GM19043 (cell line): ENCODE data around the gene RPL39L.
A peak's percentile ranks its signal among the peaks of the same experiment; 100 is the strongest.
"Not testable (repeated sequence)": the region's sequence is repeated elsewhere in the genome, so short reads cannot be mapped to it uniquely, and the experiment has no call there.

Experiments
- ATAC-seq: cut with Tn5 transposase; IDR thresholded peaks from one replicate; pipeline ENCODE4 v1.9.1; 2021; ENCODE audit warnings: low read depth; ENCODE audit not compliant: unreplicated experiment

RPL39L gene

DNA sequence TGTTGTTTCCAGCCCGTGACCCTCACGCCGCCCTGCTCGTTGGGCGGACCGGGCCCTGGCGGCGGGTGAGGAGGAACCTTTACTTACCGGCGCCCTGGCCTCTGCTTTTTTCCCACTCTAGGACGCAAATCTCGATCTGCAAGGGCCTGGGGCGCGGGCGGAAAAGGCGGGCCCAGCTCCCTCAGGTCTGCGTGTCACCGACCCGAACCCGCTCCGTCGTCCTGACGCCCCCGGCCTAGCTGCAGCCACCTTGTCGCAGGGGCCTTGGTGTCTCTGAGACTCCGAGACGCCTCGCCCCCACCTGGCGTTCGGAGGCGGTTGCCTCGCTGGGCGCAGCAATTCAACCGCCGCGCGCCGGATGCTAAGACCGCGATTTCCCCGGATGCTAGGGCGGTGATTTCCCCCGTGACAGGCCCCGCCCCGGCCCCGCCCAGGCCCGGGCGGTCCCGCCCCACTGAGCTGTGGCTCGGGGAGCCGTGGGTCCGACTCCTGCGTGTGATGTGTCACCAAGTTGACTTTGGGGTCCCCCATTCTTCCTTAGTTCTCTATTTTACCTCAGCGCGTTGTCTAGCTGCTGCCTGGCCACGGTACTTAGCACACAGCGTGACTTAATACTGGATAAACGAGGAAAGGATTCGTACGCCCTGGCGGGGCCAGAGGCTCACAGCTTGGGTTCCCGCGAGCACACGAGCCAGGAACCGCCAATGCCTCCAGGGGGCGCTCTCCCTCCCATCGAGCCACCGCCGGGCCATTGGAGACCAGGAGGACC is at the start of gene RPL39L:
Gene RPL39L (minus strand): TSS at position 371 of the 769 bp plus-strand sequence. CDS start 18,196 bp downstream, outside the sequence.
- ATAC-seq, result peak; percentile 98

GRCh38 chr3:187188931-187189330 is 49.6 kb upstream of the RPL39L start:
- no peak for ATAC-seq

- no peak for ATAC-seq
Observed at GRCh38 chr3:187186801-187187421, 47.6 kb upstream of the RPL39L start.

- ATAC-seq, result no peak
Observed at GRCh38 chr3:187186375-187186774, 47.1 kb upstream of the RPL39L start.

GRCh38 chr3:187185759-187186158 is 46.5 kb upstream of the RPL39L start:
- no peak for ATAC-seq

DNA sequence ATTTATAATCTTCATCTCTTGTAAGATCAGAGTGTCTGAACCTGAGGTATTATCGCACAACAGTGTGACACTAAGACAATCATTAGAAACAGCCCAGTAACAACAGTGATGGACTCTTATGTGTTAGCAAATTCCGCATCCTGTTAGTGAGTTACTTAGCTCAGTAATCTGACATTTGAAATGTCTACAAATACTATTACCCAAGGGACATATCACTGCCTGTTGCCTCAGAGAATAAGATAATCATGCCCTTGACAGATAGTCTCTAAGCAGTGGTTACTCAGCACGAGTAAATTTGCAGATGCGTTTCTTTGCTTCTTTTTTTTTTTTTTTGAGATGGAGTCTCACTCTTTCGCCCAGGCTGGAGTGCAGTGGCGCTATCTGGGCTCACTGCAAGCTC is 44.6 kb upstream of the RPL39L start:
- ATAC-seq, result no peak

- ATAC-seq, result peak; percentile 65
Observed at GRCh38 chr3:187183210-187183862, 44.0 kb upstream of the RPL39L start.

DNA sequence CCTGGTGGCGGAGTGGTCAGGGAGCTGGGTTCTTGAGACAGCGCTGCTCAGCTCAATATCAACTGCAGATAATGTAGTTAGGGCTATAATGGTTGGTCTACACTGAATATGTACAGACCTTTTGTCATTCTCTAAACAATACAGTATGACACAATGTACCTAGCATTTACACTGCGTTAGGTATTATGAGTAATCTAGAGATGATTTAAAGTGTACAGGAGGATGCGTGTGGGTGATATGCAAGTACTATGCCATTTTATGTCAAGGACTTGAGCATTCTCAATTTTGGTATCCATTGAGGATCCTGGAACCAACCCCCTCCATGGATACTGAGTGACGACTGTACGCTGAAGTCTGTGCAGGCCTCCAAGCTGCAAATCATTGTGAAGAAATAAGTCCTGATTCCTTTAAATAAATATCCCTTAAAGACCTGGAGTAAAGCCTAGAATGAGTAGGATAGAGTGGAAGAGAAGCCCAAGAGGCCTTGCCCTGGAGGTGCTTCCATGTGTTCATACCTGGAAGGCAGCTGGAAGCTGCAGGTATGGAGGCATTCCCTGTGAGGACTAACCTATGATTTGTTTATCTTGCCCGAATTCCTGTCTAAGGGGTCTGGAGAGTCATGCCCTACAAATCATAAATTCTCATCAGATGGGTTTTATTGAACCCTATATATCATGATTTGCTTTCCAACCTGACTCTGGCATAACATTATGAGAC is 42.3 kb upstream of the RPL39L start:
- no peak for ATAC-seq

GRCh38 chr3:187172929-187173328 is 33.6 kb upstream of the RPL39L start:
- no peak for ATAC-seq

DNA sequence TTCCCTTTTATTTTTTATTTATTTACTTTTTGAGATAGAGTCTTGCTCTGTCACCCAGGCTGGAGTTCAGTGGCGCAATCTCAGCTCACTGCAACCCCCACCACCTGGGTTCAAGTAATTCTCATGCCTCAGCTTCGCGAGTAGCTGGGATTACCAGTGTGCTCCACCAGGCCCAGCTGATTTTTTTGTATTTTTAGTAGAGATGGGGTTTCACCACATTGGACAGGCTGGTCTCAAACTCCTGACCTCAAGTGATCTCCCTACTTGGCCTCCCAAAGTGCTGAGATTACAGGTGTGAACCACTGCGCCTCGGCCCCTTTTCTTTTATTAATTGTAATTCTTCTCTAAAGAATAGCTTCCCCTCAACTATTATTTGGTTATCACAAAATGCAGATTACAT is 31.6 kb upstream of the RPL39L start:
- not testable (repeated sequence) for ATAC-seq

GRCh38 chr3:187169231-187169960 is 30.1 kb upstream of the RPL39L start:
- no peak for ATAC-seq

DNA sequence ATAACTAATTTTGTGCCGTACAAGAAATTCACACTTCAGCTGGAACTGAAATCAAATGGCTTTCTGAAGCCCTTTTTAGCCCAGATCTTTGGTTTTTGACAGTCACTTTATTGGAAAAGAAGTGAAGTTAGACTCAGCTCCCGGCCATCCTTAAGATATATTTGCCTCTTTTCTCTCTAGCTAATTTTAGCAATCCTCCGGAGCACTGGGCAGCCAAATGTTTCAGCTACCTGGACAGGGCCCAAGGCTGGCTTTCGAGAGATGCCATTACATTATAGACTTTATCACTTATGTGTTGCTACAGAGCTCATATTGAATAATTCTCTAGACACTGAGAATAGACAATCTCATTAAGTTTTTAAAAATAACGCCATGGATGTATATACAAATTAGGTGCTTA is 28.5 kb upstream of the RPL39L start:
- ATAC-seq, result no peak

DNA sequence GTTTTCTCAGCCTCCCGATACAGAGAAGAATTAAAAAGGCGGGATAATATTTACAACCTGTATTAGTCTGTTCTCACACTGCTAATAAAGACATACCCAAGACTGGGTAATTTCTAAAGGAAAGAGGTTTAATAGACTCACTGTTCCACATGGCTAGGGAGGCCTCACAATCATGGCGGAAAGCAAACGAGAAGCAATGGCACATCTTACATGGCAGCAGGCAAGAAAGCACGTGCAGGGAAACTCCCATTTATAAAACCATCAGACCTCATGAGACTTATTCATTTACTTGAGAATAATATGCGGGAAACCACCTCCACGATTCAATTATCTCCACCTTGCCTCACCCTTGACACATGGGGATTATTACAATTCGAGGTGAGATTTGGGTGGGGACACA is 27.5 kb upstream of the RPL39L start:
- ATAC-seq, result no peak

GRCh38 chr3:187165144-187165543 is 25.8 kb upstream of the RPL39L start:
- ATAC-seq, result no peak

- ATAC-seq, result no peak
Observed at GRCh38 chr3:187162265-187162953, 23.1 kb upstream of the RPL39L start.

- ATAC-seq, result no peak
Observed at GRCh38 chr3:187161556-187161955, 22.3 kb upstream of the RPL39L start.

- no peak for ATAC-seq
Observed at GRCh38 chr3:187150599-187150998, 11.3 kb upstream of the RPL39L start.

DNA sequence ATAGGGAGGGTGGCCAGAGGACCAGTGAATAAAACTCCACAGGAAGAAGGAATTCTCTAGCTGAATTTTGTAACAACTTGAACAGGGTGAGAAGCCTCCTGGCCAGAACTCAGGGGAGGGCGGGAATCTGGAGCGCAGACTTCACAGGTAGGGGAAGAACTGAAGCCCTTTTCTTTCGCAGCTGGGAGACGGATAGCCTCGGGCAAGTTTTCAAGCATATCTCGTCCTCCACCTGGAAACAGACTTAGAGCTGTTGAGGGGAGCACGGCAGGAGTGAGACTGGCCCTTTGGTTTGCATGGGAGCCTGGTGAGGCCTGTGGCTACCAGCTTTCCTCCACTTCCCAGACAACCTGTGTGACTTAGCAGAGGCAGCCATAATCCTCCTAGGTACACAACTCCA is 10.9 kb upstream of the RPL39L start:
- ATAC-seq, result no peak

DNA sequence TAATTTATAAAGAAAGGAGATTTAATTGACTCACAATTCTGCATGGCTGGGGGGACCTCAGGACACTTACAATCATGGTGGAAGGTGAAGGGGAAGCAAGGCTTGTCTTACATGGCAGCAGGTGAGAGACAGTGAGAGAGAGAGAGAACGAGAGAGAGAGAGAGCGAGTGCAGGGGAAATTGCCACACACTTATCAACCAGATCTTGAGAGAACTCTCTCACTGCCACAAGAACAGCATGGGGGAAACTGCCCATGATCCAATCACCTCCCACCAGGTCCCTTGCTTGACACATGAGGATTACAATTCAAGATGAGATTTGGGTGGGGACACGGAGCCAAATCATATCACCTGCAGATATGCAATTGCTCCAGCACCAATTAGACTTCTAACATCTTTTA is 7.1 kb upstream of the RPL39L start:
- no peak for ATAC-seq
